Activated CD8-positive, alpha-beta memory T cell treated with anti-CD3 and anti-CD28 coated beads for 36 hours (primary cell): ENCODE data around the gene RASSF1. TPM values are rescaled to one million over a fixed set of nuclear protein-coding genes. Genes with fewer than 3 reads are reported as not detected.

Experiments
- CTCF ChIA-PET: fragments of 350-600 bp; sonication (Branson Sonifier 250); formaldehyde crosslinking; loops from one replicate; lab custom pipeline; 2021; ENCODE audit warnings: antibody characterized with exemption; lab: Charles Lee
- POLR2A ChIA-PET: fragments of 350-600 bp; sonication (Branson Sonifier 250); formaldehyde crosslinking; loops from one replicate; lab custom pipeline; 2021; ENCODE audit warnings: antibody characterized with exemption; lab: Charles Lee
- total RNA-seq, 2 experiments: library from RNA; stranded (reverse); gene quantifications; one replicate each; pipeline ENCODE4 v1.2.3, GENCODE V29; 2021

Gene RASSF1
- total RNA-seq, 2 experiments from 2014 or later, result 68.2 to 72.5 TPM

GRCh38 chr3:50289130-50289529, 51.5 kb downstream of the RASSF1 start:
- CTCF ChIA-PET, result interaction anchor here (0.7 to 1.7 kb wide), 3 partner anchors 9 to 14 kb away, joined by 4 to 5 read pairs (median 5); no protein-coding TSS in a partner anchor
- POLR2A ChIA-PET, result interaction anchor here (0.6 to 1.5 kb wide), 2 partner anchors 9 to 10 kb away, joined by 3 to 4 read pairs; partner anchors contain the start of genes HYAL3 and NAA80

GRCh38 chr3:50288387-50289007, 52.1 kb downstream of the RASSF1 start:
- POLR2A ChIA-PET, result interaction anchor here (0.6 to 1.5 kb wide), 2 partner anchors 8 to 10 kb away, joined by 3 to 4 read pairs; partner anchors contain the start of genes HYAL3 and NAA80
- CTCF ChIA-PET, result interaction anchor here (0.7 to 1.7 kb wide), 5 partner anchors 9 to 62 kb away, joined by 3 to 5 read pairs (median 3); partner anchors contain the start of gene LSMEM2

GRCh38 chr3:50287262-50287661, 53.4 kb downstream of the RASSF1 start:
- CTCF ChIA-PET, result interaction anchor here (1.6 kb wide), 1 partner anchor 13 kb away, joined by 5 read pairs; no protein-coding TSS in a partner anchor
- POLR2A ChIA-PET, result no interaction called here

- ChIA-PET CTCF (interaction anchor here (1.6 kb wide), 1 partner anchor 12 kb away, joined by 5 read pairs; no protein-coding TSS in a partner anchor), POLR2A (no interaction called here)
Measured at GRCh38 chr3:50286322-50287227, 54.1 kb downstream of the RASSF1 start.

GRCh38 chr3:50284121-50284520, 56.5 kb downstream of the RASSF1 start:
- CTCF ChIA-PET, result interaction anchor here (1.0 to 1.9 kb wide), 3 partner anchors 8 to 90 kb away, joined by 3 to 8 read pairs (median 6); no protein-coding TSS in a partner anchor
- POLR2A ChIA-PET, result interaction anchor here (1.1 kb wide), 1 partner anchor 17 kb away, joined by 3 read pairs; no protein-coding TSS in a partner anchor

Other genes with a start within 250 kb of the RASSF1 start
- gene SEMA3F, start 185.5 kb downstream of the RASSF1 start, total RNA-seq, result under 1 TPM; 0.10 to 0.36 TPM
- gene GNAT1, start 149.2 kb downstream of the RASSF1 start, total RNA-seq, result not detected
- gene SLC38A3, start 135.6 kb downstream of the RASSF1 start, total RNA-seq, result under 1 TPM in 1 of 2 experiments, not detected in 1; 0.29 TPM
- 100 to 1,000 TPM; 239 to 242 TPM for gene GNAI2, start 104.6 kb downstream of the RASSF1 start, total RNA-seq
- gene SEMA3B, start 71.7 kb downstream of the RASSF1 start, total RNA-seq, result under 1 TPM; 0.40 to 0.46 TPM
- not detected for gene LSMEM2, start 61.7 kb downstream of the RASSF1 start, total RNA-seq
- 100 to 1,000 TPM; 197 to 200 TPM for gene IFRD2, start 48.4 kb downstream of the RASSF1 start, total RNA-seq
- 1 to 10 TPM; 8.5 to 9.4 TPM for gene HYAL3, start 41.4 kb downstream of the RASSF1 start, total RNA-seq
- 10 to 100 TPM; 17.3 to 17.5 TPM for gene NAA80, start 41.4 kb downstream of the RASSF1 start, total RNA-seq
- under 1 TPM in 1 of 2 experiments, not detected in 1; 0.36 TPM for gene HYAL1, start 37.3 kb downstream of the RASSF1 start, total RNA-seq
- 10 to 100 TPM; 11.7 to 11.9 TPM for gene HYAL2, start 18.1 kb downstream of the RASSF1 start, total RNA-seq
- 10 to 100 TPM; 33.6 TPM for gene TUSC2, start 12.6 kb downstream of the RASSF1 start, total RNA-seq
- 1 to 10 TPM; 1.6 TPM for gene ZMYND10, start 4.9 kb upstream of the RASSF1 start, total RNA-seq
- gene NPRL2, start 9.9 kb upstream of the RASSF1 start, total RNA-seq, result 10 to 100 TPM; 39.5 to 46.6 TPM
- 10 to 100 TPM; 25.8 to 28.2 TPM for gene CYB561D2, start 10.0 kb upstream of the RASSF1 start, total RNA-seq
- 10 to 100 TPM; 25.2 to 26.3 TPM for gene TMEM115, start 18.7 kb upstream of the RASSF1 start, total RNA-seq
- gene CACNA2D2, start 162.8 kb upstream of the RASSF1 start, total RNA-seq, result under 1 TPM; 0.55 to 0.67 TPM
- 10 to 100 TPM; 11.3 to 12.7 TPM for gene C3orf18, start 226.9 kb upstream of the RASSF1 start, total RNA-seq
- gene HEMK1, start 228.7 kb upstream of the RASSF1 start, total RNA-seq, result 10 to 100 TPM; 58.6 to 59.7 TPM